ENCODE data around the gene SECTM1.
"Not testable (repeated sequence)": the region's sequence is repeated elsewhere in the genome, so short reads cannot be mapped to it uniquely, and the experiment has no call there.

Gene SECTM1

DNA sequence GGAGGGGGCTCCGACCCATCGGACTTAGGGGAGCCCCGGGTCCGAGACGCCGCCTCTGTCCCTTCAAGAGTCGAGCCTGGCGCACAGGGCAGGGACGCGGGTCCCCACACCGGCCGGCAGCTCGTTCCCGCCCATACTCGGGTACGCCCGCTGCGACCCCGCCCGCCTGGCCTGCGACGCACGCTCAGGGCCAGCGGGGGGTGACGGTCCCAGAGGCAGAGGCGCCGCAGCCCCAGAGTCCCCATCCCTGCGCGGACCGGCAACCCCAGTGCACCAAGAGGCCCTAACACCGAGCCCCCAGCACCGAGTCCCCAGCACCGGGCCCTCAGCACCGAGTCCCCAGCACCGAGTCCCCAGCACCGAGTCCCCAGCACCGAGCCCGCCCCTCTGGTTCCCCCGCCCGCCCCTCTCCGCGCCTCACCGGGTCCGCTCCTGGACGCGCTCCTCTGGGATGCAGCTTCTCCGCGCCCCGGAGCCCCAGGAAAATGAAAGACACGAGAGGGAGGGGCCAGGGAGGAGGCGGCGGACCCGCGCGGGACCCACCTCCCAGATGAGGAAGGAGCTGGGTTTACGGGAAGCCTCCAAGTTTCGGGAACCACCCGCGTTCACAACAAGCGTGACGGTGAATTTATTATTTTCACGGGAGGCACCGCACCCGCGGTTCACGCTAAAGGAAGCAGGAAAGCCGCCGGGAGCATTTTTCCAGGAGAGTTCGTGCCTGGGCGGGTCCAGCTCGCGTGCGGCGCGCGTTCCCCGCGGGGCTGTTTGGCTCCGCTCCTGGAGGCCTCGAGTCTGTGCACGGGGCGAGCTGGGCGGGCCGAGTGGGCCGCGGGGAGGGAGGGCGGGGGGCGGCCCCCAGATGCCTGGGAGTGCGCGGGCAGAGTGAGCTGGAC, at the start of gene SECTM1:
Gene SECTM1 (minus strand): TSS at position 488 of the 893 bp plus-strand sequence. CDS start 6,526 bp downstream, outside the sequence.
- no peak for DNase-seq

DNA sequence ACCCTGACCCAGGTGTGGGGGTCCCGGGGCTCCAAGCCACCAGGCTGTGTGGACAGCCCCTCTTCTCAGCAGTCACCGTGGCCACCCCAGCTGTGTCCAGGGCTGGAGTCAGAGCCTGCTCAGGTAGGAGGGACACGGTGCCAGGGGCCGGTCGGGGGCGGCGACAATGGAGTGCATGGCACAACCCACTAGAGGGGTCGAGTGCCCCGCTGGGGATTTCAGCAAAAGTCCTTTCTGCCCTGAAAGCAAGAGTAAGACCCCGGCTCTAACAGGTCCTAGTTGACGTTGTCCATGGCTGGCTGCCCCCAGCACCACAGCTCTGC, 49.3 kb upstream of the SECTM1 start:
- DNase-seq = no peak

DNA sequence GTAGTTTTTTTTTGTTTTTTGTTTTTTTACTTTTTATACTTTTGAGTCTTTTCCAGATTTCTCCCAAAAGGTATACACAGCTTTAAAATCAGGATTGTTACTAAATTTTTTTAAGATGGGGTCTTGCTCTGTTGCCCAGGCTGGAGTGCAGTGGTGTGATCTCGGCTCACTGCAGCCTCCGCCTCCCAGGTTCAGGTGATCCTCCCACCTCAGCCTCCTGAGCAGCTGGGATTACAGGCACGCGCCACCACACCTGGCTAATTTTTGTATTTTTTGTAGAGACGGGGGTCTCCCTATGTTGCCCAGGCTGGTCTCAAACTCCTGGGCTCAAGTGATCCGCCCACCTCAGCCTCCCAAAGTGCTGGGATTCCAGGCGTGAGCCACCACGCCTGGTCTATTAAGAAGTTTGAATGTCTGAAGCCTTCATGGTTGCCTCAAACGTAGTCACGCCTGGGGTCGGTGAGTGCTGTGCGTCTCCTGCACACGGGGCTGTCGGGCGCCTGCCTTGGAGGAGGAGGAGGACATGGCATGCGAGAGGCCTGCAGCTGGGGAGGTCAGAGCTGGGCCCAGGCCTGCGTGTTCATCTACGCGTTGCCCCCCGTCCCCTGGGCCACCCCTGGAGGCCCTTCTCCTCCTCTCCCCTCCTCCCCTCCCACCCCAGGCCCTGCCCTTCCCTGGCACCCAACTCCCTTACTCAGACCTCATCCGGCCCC, 48.8 kb upstream of the SECTM1 start:
- not testable (repeated sequence) for DNase-seq

GRCh38 chr17:82381703-82382009, 48.1 kb upstream of the SECTM1 start:
- not testable (repeated sequence) for DNase-seq

- no peak for DNase-seq
Observed at GRCh38 chr17:82380860-82381702, 47.5 kb upstream of the SECTM1 start.

- DNase-seq = no peak
Observed at GRCh38 chr17:82378741-82379021, 45.1 kb upstream of the SECTM1 start.

DNA sequence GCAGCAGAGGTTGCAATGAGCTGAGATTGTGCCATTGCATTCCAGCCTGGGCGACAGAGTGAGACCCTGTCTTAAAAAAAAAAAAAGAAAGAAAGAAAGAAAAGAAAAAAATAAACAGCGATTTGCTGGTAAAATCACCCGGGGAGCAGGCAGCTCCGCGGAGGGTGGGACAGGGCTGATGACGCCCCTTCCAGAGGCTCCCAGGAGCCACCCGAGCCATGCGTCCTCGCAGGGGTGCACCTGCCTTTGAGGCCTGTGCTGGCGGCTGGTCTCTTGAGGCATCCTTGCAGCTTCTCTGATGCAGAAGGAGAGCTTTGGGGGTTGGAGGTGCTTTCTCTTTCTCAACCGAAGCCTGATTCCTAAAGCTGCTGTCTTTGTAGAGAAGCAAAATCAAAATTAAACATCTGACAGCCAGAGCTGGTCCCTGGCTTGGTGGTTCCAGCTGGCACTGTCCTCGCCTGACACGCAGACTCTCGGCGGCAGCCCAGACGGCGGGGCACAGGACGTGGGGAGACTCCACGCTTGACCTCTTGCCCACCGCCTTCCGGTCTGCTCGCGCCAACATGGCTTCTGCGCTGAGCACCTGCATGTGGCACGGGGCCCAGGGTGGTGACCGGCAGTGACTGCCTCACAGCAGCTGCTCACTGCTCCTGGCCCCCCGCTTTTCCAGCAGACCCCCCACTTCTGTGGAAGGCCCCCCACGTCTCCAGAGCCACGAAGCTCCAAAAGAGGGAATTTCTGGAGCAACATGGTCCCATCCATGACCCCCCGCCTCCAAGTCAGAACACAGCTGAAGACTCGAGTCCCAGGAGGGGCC, 44.6 kb upstream of the SECTM1 start:
- no peak for DNase-seq

DNA sequence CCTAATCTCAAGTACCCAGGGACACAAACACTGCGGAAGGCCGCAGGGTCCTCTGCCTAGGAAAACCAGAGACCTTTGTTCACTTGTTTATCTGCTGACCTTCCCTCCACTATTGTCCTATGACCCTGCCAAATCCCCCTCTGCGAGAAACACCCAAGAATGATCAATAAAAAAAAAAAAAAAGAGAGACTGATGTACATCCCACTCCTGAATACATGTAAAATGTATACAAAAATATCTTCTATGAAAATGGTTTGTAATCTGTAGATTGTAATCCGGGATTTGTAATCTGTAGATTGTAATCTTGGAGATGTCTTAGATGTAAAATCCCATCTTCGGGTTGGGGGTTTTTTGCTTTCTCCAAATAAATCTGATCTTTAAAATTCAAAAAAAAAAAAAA, 43.7 kb upstream of the SECTM1 start:
- DNase-seq = not testable (repeated sequence)

GRCh38 chr17:82376042-82376730, 42.6 kb upstream of the SECTM1 start:
- no peak for DNase-seq

GRCh38 chr17:82375359-82376041, 41.9 kb upstream of the SECTM1 start:
- DNase-seq = no peak

GRCh38 chr17:82374626-82375331, 41.2 kb upstream of the SECTM1 start:
- no peak for DNase-seq

DNA sequence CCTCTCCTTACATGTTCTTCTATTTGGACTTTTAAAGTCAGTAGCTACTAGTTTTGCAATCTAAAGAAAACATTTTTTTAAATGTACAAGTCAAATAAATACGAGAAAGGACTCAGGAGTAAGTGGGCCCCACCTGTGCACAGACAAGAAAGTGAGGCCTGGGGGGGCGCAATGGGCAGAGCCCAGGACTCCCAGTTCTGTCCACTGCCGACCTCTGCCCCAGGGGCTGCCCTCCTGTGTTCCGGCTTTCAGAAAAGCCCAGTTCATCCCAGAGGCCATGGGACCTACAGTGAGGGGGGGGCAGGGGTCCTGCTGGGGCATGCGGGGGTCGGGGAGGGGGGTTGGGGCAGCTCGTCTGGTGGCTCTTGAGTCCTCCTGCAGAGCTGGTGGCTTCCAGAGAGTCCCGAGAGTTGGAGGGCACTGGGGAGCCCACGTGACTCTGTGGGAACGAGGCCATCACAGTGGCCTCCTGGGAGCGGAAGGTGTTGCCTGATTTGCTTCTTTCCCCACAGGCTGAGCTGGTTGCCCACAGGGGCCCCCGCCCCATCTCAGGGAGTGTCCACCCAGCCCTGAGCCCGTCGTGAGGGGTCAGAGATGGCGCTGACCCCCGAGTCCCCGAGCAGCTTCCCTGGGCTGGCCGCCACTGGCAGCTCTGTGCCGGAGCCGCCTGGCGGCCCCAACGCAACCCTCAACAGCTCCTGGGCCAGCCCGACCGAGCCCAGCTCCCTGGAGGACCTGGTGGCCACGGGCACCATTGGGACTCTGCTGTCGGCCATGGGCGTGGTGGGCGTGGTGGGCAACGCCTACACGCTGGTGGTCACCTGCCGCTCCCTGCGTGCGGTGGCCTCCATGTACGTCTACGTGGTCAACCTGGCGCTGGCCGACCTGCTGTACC, 40.4 kb upstream of the SECTM1 start:
- DNase-seq = no peak

- not testable (repeated sequence) for DNase-seq
Observed at GRCh38 chr17:82373072-82373452, 39.5 kb upstream of the SECTM1 start.

DNA sequence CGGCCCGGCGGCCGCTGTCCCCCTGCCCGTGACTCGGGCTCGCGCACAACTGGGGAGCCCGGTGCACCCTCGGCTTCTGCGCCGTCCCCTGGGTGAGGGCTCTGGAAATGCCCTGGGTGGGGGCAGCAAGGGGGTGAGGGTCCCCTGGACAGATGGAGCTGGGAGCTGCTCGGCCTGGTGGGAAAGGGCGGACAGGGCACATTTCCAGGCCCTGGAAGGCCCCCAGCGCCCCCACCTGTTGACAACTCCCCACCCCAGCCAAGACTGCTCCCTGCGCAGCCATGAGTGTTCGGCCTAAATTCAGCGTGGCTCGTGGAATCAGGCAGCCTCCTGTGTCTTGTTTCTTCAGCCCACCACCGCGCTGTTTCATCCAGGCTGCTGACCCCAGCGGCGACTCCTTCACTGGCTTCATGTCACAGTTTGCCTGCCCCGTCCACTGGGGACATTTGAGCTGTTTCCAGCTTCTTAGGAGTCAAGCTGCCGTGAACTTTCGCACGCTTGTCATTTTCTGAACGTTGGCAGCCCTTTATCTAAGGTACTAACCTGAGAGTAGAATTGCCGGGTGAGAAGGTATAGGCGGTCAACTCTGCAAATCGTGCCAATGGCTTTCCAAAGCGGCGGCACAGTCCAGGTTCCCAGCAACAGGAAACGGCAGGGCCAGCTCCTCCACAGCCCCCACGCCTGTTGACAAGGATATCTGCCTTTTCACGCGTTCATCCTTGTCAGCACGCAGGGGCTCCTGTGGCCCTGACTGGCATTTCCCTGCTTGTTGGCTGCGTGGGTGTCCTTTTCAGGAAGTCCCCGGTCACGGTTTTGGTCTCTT, 38.9 kb upstream of the SECTM1 start:
- DNase-seq = no peak

DNA sequence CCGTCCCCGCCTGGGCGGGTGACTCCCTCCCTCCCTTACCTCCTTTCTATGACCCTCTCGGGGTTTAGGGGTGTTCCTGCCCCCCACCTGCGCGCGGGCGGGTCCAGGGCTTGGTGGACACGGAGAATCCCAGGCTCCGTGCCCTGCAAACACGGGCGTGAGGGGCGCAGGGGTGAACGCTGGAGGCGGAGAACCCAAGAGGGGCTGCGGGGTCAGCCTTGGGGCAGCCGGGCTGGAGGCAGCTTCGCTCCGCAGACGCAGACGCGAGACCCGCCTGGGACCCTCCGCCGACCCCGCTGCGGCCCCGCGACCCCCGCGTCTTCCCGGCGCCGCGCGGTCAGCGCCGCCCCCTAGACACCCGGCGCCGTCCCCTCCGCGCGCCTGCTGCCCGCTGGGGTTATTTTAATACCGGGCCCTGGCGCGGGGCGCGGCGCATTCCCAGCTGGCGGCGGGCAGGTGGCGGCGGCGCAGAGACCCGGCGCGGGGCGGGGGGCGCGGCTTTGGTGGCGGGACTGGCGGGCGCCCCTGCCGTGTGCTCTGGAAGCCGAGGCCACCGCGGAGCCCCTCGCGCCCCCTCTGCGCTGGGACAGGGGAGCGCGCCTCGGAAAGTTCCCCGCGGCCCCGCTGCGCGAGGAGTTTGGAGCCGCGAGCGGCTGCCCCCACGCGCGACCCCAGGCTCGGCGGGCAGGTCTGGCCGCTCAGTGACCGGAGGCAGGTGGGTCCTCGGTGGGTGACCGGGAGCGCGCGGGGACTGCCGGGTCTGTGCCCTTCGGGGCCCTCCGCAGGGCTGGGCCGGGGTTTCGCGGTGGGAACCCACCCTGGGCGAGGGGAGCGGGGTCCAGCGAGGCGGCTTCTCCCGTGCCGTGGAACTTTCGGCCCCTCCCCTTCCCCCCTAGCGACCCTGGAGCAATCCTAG, 38.0 kb upstream of the SECTM1 start, which contains the start of gene UTS2R:
Gene UTS2R (plus strand): TSS at position 433 of the 916 bp plus-strand sequence. CDS start 2,560 bp downstream, outside the sequence.
- no peak for DNase-seq

DNA sequence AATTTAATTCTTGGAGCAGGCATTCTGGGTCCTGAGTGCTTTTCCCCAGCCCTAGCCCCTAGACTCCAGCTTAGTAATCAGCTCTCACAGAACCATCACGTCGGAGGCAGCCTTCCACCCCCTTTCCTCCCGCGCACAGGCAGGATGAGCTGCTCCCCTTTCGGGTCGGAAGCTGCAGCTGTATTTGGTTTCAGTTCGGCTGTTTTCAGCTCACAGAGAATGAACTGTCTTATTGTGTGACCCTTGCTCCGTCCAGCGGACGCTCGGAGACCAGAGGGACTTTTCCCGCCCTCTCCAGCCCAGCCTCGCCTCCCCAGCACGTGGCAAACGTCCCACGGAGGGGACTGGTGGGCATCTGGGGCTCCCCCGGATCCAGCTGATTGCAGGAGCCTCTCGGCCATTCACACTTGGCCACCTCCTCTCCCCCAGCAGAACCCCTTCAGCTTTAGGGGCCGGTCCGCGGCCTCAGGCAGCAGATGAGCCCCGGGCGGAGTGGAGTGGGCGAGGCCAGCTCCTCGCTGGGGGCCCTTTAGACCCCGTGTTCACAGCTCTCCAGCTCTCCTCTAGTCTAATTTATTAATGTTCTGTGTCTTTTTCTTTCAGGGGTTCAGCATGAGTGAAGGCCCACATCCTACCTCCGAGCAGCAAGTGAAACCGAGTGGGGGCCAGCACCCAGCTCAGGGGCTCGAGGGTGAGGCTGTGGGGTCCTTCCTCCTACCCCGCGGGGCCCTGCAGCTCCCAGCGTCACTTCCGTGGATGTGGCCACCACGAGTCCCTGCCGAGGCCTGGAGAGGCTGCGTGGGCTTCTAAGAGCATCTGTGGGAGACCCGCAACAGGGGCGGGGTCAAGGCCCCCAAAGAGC, 37.1 kb upstream of the SECTM1 start:
- DNase-seq = no peak

DNA sequence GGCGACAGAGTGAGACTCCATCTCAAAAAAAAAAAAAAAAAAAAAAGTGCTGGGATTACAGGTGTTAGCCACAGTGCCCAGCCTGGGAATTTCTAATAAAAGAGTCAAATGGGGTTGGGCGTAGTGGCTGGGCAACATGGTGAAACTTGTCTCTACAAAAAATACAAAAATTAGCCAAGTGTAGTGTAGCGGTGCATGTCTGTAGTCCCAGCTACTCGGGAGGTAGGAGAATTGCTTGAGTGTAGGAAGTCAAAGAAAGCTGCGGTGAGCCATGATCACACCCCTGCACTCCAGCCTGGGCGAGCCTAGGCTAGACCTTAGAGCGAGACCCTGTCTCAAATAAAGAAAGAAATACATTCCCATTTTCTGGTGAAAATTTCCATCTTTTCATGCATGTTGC, 35.6 kb upstream of the SECTM1 start:
- no peak for DNase-seq

All from NCI-H1694 (cell line).